HEK293 (cell line): ENCODE measurements around the gene KLF11.
A peak's percentile ranks its signal among the peaks of the same experiment; 100 is the strongest.

ENCODE experiments used
- ZBTB1 ChIP-seq: fragments of 450-650 bp; formaldehyde crosslinking; IDR thresholded peaks from 2 replicates; pipeline ENCODE4 v1.5.1; 2016; ENCODE audit warnings: missing biosample characterization, missing genetic modification characterization
- ZNF121 ChIP-seq: fragments of 450-650 bp; formaldehyde crosslinking; IDR thresholded peaks from 2 replicates; pipeline ENCODE4 v1.5.1; 2016; ENCODE audit warnings: missing biosample characterization, missing genetic modification characterization
- ZNF133 ChIP-seq: fragments of 450-650 bp; formaldehyde crosslinking; IDR thresholded peaks from 2 replicates; pipeline ENCODE4 v1.5.1; 2016; ENCODE audit warnings: missing biosample characterization, missing genetic modification characterization
- ZNF433 ChIP-seq: fragments of 450-650 bp; formaldehyde crosslinking; IDR thresholded peaks from 2 replicates; pipeline ENCODE4 v1.5.1; 2016; ENCODE audit warnings: missing biosample characterization, missing genetic modification characterization, low read depth
- ZNF510 ChIP-seq: fragments of 450-650 bp; formaldehyde crosslinking; IDR thresholded peaks from 2 replicates; pipeline ENCODE4 v1.5.1; 2018; ENCODE audit warnings: mild to moderate bottlenecking, missing genetic modification characterization, missing biosample characterization; ENCODE audit not compliant: insufficient replicate concordance
- ZNF677 ChIP-seq: fragments of 450-650 bp; IDR thresholded peaks from 2 replicates; pipeline ENCODE4 v1.5.0; 2018; ENCODE audit warnings: missing biosample characterization, mild to moderate bottlenecking, missing genetic modification characterization, moderate library complexity
- ZNF704 ChIP-seq: fragments of 450-650 bp; formaldehyde crosslinking; IDR thresholded peaks from 2 replicates; pipeline ENCODE4 v1.5.1; 2016; ENCODE audit warnings: missing biosample characterization, missing genetic modification characterization
- ZNF707 ChIP-seq: fragments of 450-650 bp; formaldehyde crosslinking; IDR thresholded peaks from 2 replicates; pipeline ENCODE4 v1.5.1; 2016; ENCODE audit warnings: missing biosample characterization, missing genetic modification characterization
- ZNF843 ChIP-seq: fragments of 450-650 bp; formaldehyde crosslinking; IDR thresholded peaks from 2 replicates; pipeline ENCODE4 v1.5.1; 2016; ENCODE audit warnings: missing biosample characterization, missing genetic modification characterization
- TF ChIP-seq, protein P1 (sequence below): fragments of 450-650 bp; formaldehyde crosslinking; IDR thresholded peaks from 2 replicates; pipeline ENCODE4 v1.5.1; 2016; ENCODE audit warnings: missing biosample characterization, missing genetic modification characterization
- TF ChIP-seq, protein P2 (sequence below): sonication (generic); formaldehyde crosslinking; IDR thresholded peaks from 2 replicates; pipeline ENCODE4 v1.8.1; 2022; ENCODE audit warnings: mild to moderate bottlenecking, moderate library complexity, missing genetic modification reagents
- TF ChIP-seq, protein P3 (sequence below): fragments of 450-650 bp; formaldehyde crosslinking; IDR thresholded peaks from 2 replicates; pipeline ENCODE4 v1.5.1; 2016; ENCODE audit warnings: missing biosample characterization, missing genetic modification characterization, low read depth

DNA sequence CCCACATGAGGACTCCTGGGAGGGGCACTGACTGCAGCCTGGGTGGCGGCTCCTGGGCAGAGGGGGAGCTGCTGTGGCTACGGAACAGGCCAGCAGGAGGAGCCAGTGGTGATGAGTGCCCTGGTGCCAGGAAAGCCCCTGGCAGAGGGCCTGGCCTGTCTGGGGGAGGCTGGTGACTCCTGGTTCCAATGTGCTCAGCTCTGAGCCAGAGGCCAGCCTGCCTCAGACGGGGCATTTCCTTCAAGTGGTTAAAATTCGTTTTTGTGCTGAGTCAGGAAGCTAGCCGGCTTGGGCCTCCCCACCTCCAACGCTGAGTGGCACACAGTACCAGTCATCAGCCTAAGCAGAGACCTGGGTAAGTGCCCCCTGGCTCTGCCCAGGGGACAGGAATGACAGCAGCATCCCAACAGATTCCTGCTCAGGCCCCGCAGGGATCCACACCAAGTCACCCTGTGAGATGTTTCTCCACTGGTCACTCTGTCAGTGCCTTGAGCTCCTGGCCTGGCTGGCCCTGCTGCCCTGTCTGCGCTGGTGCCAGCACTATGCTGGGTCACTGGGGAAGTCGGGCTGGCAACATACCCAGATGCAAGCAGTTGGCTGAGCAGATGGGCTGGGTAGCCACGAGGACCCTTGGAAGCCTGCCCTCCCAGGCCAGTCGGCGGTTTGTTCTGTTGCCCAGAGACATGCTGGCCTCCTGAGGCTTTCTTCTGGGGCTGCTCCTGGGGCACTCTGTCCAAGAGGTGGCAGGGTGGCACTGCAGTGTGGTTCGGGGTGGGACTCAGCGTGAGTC lies 7.1 kb upstream of the KLF11 start:
- TF ChIP-seq ZNF843 (tag by site-specific recombination) (no peak), ZNF121 (tag by site-specific recombination) (no peak), ZNF133 (tag by site-specific recombination) (no peak), ZNF510 (tag by site-specific recombination) (no peak), ZNF433 (tag by site-specific recombination) (no peak), ZNF677 (tag by site-specific recombination) (no peak), ZNF704 (no peak), ZNF707 (tag by site-specific recombination) (no peak), ZBTB1 (tag by site-specific recombination) (no peak)
- TF ChIP-seq, protein P1, sequence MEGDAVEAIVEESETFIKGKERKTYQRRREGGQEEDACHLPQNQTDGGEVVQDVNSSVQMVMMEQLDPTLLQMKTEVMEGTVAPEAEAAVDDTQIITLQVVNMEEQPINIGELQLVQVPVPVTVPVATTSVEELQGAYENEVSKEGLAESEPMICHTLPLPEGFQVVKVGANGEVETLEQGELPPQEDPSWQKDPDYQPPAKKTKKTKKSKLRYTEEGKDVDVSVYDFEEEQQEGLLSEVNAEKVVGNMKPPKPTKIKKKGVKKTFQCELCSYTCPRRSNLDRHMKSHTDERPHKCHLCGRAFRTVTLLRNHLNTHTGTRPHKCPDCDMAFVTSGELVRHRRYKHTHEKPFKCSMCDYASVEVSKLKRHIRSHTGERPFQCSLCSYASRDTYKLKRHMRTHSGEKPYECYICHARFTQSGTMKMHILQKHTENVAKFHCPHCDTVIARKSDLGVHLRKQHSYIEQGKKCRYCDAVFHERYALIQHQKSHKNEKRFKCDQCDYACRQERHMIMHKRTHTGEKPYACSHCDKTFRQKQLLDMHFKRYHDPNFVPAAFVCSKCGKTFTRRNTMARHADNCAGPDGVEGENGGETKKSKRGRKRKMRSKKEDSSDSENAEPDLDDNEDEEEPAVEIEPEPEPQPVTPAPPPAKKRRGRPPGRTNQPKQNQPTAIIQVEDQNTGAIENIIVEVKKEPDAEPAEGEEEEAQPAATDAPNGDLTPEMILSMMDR: 0 out of 2 replicates have a peak, but pooled peaks have one; percentile 17
- TF ChIP-seq, protein P2, sequence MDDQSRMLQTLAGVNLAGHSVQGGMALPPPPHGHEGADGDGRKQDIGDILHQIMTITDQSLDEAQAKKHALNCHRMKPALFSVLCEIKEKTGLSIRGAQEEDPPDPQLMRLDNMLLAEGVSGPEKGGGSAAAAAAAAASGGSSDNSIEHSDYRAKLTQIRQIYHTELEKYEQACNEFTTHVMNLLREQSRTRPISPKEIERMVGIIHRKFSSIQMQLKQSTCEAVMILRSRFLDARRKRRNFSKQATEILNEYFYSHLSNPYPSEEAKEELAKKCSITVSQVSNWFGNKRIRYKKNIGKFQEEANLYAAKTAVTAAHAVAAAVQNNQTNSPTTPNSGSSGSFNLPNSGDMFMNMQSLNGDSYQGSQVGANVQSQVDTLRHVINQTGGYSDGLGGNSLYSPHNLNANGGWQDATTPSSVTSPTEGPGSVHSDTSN (CRISPR knock-in tag): no peak
- TF ChIP-seq, protein P3, sequence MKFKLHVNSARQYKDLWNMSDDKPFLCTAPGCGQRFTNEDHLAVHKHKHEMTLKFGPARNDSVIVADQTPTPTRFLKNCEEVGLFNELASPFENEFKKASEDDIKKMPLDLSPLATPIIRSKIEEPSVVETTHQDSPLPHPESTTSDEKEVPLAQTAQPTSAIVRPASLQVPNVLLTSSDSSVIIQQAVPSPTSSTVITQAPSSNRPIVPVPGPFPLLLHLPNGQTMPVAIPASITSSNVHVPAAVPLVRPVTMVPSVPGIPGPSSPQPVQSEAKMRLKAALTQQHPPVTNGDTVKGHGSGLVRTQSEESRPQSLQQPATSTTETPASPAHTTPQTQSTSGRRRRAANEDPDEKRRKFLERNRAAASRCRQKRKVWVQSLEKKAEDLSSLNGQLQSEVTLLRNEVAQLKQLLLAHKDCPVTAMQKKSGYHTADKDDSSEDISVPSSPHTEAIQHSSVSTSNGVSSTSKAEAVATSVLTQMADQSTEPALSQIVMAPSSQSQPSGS (tag by site-specific recombination): no peak
